Astrocyte of the cerebellum (primary cell): ENCODE results near the gene KANSL1.

Source experiments
- DNase-seq: peaks from one replicate; pipeline ENCODE4 v3.0.0-alpha.2; 2011; ENCODE audit warnings: low read depth
- H3K4me3 ChIP-seq: 2 replicates; pipeline ENCODE4 v1.5.1; 2011; ENCODE audit warnings: mild to moderate bottlenecking, low read depth, low read length, moderate library complexity
- CTCF ChIP-seq: IDR thresholded peaks from 2 replicates; pipeline ENCODE4 v1.5.1; 2012; ENCODE audit warnings: low read length, low read depth, moderate library complexity, mild to moderate bottlenecking; ENCODE audit errors: missing control alignments
- in situ Hi-C: cut with HindIII; loops from 2 replicates; pipeline ENCODE4 v1.10.0; 2017; ENCODE audit warnings: low sequenced_read_pairs

Gene KANSL1

DNA sequence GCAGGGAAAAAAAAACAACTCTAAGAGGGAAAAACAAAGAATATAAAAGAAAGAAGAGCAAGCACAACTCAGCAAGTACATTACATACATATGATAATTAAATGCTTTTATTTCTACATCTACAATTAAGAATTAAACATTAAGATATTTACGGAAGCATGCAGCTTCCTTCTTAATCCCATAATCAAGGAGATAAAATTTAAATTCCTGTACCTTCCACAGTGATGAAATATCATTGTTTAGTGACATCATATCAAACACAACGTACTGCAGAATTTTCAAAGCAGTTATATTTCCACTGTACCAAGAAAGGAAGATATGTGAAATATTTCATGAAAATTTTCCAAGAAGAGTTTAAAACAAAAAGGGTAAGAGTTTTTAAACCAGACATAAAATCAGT, 26.0 kb downstream of the KANSL1 start:
- no peak for TF ChIP-seq CTCF
- no peak overlapping the region for H3K4me3 ChIP-seq
- DNase-seq, result no peak
- in situ Hi-C loops, result no loop called here

- no peak for DNase-seq
- TF ChIP-seq CTCF, result no peak
- in situ Hi-C loops, result no loop called here
- no peak overlapping the region for H3K4me3 ChIP-seq
These were observed 26.5 kb downstream of the KANSL1 start for GRCh38 chr17:46166692-46167249.

DNA sequence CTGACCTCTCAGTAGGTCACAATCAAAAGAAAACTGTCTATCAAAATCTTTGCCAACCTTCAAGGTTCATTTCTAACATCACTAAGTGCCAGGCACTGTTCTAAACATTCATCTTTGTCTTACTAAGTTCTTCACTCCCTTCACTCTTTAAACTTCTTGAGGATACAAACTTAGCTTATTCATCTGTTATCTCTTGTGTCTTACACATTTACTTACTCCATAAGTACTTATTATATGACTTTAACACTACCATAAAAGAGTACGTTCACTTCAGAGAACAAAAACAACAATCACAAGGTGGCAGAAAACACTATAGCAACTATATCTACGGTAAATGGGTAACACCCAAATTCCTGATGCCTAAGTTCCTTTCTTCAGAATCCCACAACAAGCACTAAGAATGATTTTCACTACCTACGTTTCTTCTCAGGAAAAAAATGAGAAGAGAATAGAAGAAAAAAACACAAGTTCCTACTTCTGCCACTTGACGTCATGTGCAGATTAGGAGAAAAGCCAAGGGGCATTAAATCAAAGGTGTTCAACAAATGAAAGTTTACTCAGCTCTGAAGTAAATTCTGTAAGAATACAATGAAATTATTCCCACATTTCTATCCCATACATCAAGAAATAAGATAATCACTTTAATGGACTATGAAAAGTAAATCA, 29.2 kb downstream of the KANSL1 start:
- no peak overlapping the region for H3K4me3 ChIP-seq
- TF ChIP-seq CTCF, result no peak
- DNase-seq, result no peak
- in situ Hi-C loops, result no loop called here

- no peak overlapping the region for H3K4me3 ChIP-seq
- TF ChIP-seq CTCF, result no peak
- in situ Hi-C loops, result no loop called here
- no peak for DNase-seq
These were observed 29.9 kb downstream of the KANSL1 start for GRCh38 chr17:46163316-46163715.

GRCh38 chr17:46162866-46163265, 30.4 kb downstream of the KANSL1 start:
- in situ Hi-C loops, result no loop called here
- TF ChIP-seq CTCF, result no peak
- no peak for DNase-seq
- no peak overlapping the region for H3K4me3 ChIP-seq

- H3K4me3 ChIP-seq, result no peak overlapping the region
- no peak for TF ChIP-seq CTCF
- in situ Hi-C loops, result no loop called here
- DNase-seq, result no peak
These were observed 33.1 kb downstream of the KANSL1 start for GRCh38 chr17:46160169-46160568.
